Activated naive CD8-positive, alpha-beta T cell treated with anti-CD3 and anti-CD28 coated beads for 36 hours (primary cell): Measurements from ENCODE around the gene HNRNPA1L2. TPM values are rescaled to one million over a fixed set of nuclear protein-coding genes. Genes with fewer than 3 reads are reported as not detected.
"Not testable (repeated sequence)": the region's sequence is repeated elsewhere in the genome, so short reads cannot be mapped to it uniquely, and the experiment has no call there.

Experiments
- DNase-seq: peaks from one replicate; pipeline ENCODE4 v3.0.0; 2021
- H3K27ac Mint-ChIP-seq: one replicate; pipeline ENCODE4 v1.8.0; 2022; ENCODE audit warnings: mild to moderate bottlenecking, moderate library complexity, mixed read lengths
- H3K27me3 Mint-ChIP-seq: one replicate; pipeline ENCODE4 v1.8.0; 2022; ENCODE audit warnings: mild to moderate bottlenecking, mixed read lengths
- H3K36me3 Mint-ChIP-seq: one replicate; pipeline ENCODE4 v1.8.0; 2021; ENCODE audit warnings: mild to moderate bottlenecking, mixed read lengths
- H3K4me1 Mint-ChIP-seq: one replicate; pipeline ENCODE4 v1.8.0; 2021; ENCODE audit warnings: mixed read lengths
- H3K4me3 Mint-ChIP-seq: one replicate; pipeline ENCODE4 v1.8.0; 2022; ENCODE audit warnings: mild to moderate bottlenecking, moderate library complexity, mixed read lengths
- H3K9me3 Mint-ChIP-seq: one replicate; pipeline ENCODE4 v1.8.0; 2022; ENCODE audit warnings: mixed read lengths
- total RNA-seq, 2 experiments: library from RNA; stranded (reverse); gene quantifications; one replicate each; pipeline ENCODE4 v1.2.3, GENCODE V29; 2021

Gene HNRNPA1L2
- total RNA-seq, 2 experiments from 2014 or later: 11.2 to 11.6 TPM

- Mint-ChIP-seq H3K36me3 (peaks cover 11% of the 10 kb centered on the region), H3K4me1 (peaks cover 20% of the 10 kb centered on the region), H3K9me3 (no peaks in the 10 kb centered on the region), H3K27me3 (no peaks in the 10 kb centered on the region), H3K4me3 (no peak overlapping the region), H3K27ac (no peak overlapping the region)
- DNase-seq: no peak
These were observed 31.2 kb downstream of the HNRNPA1L2 start for GRCh38 chr13:52673465-52673864.

- peaks cover 10% of the 10 kb centered on the region for H3K4me1 Mint-ChIP-seq
These were observed 35.6 kb downstream of the HNRNPA1L2 start for GRCh38 chr13:52677823-52678222.

GRCh38 chr13:52685806-52686205 lies 43.6 kb downstream of the HNRNPA1L2 start:
- not testable (repeated sequence) for H3K4me3 Mint-ChIP-seq

More at GRCh38 chr13:52677823-52678222, 35.6 kb downstream of the HNRNPA1L2 start:
- Mint-ChIP-seq H3K4me3 (no peak overlapping the region), H3K27ac (no peak overlapping the region), H3K27me3 (no peaks in the 10 kb centered on the region), H3K36me3 (peaks cover 18% of the 10 kb centered on the region), H3K9me3 (no peaks in the 10 kb centered on the region)
- DNase-seq: no peak

GRCh38 chr13:52686376-52686775 lies 44.1 kb downstream of the HNRNPA1L2 start:
- no peaks in the 10 kb centered on the region for H3K27me3 Mint-ChIP-seq
- H3K4me3 Mint-ChIP-seq: no peak overlapping the region
- H3K4me1 Mint-ChIP-seq: peaks cover 5% of the 10 kb centered on the region
- DNase-seq: no peak
- H3K27ac Mint-ChIP-seq: no peak overlapping the region
- H3K9me3 Mint-ChIP-seq: no peaks in the 10 kb centered on the region
- H3K36me3 Mint-ChIP-seq: peaks cover 31% of the 10 kb centered on the region

More at GRCh38 chr13:52685806-52686205, 43.6 kb downstream of the HNRNPA1L2 start:
- not testable (repeated sequence) for H3K9me3 Mint-ChIP-seq, DNase-seq, H3K4me1 Mint-ChIP-seq, H3K27me3 Mint-ChIP-seq, H3K27ac Mint-ChIP-seq
- peaks cover 31% of the 10 kb centered on the region for H3K36me3 Mint-ChIP-seq

Other genes with a start within 250 kb of the HNRNPA1L2 start
- gene THSD1, start 236.3 kb upstream of the HNRNPA1L2 start, total RNA-seq: under 1 TPM; 0.14 to 0.26 TPM
- gene VPS36, start 191.8 kb upstream of the HNRNPA1L2 start, total RNA-seq: 10 to 100 TPM; 22.6 to 26.1 TPM
- 10 to 100 TPM; 55.4 to 56.1 TPM for gene CKAP2, start 187.0 kb upstream of the HNRNPA1L2 start, total RNA-seq
- 10 to 100 TPM; 63.6 TPM for gene SUGT1, start 10.4 kb downstream of the HNRNPA1L2 start, total RNA-seq
- not detected for gene CNMD, start 97.4 kb downstream of the HNRNPA1L2 start, total RNA-seq
- gene PCDH8, start 206.2 kb downstream of the HNRNPA1L2 start, total RNA-seq: not detected